ENCODE measurements around the gene KCNJ14. TPM values are rescaled to one million over a fixed set of nuclear protein-coding genes. Genes with fewer than 3 reads are reported as not detected.
A peak's percentile ranks its signal among the peaks of the same experiment; 100 is the strongest.
"Not testable (repeated sequence)": the region's sequence is repeated elsewhere in the genome, so short reads cannot be mapped to it uniquely, and the experiment has no call there.

Gene KCNJ14
- total RNA-seq, 1 donor from 2014 or later: 2.0 TPM

DNA sequence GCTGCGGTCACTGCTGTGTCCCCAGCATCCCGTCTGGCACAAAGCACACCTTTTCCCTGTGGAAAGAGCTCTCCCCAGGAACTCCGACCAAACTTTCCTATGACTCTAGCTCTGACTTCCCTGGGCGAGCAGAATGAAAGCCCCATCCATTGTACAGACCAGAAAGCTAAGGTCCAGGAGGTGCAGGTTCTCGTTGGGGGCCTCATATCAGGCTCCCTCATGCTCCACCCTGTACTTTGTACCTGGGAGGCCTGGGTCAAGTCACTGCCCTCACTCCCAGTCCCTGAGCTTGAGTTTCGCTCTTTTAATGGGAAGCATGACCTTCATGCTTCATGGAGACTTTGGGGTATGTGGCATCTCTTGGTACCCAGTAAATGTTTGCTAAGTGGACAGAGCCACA lies 32.2 kb downstream of the KCNJ14 start:
- Mint-ChIP-seq H3K4me3 (ENCODE audit: low read depth) (no peak overlapping the region), H3K9me3 (ENCODE audit: low read depth) (no peaks in the 10 kb centered on the region), H3K27me3 (peaks cover 36% of the 10 kb centered on the region), H3K27ac (no peak overlapping the region), H3K36me3 (ENCODE audit: insufficient read depth) (peaks cover 5% of the 10 kb centered on the region), H3K4me1 (ENCODE audit: low read depth) (peaks cover 10% of the 10 kb centered on the region)
- no peak for DNase-seq (ENCODE audit: low spot score, unreplicated experiment)
- TF ChIP-seq, protein P1, sequence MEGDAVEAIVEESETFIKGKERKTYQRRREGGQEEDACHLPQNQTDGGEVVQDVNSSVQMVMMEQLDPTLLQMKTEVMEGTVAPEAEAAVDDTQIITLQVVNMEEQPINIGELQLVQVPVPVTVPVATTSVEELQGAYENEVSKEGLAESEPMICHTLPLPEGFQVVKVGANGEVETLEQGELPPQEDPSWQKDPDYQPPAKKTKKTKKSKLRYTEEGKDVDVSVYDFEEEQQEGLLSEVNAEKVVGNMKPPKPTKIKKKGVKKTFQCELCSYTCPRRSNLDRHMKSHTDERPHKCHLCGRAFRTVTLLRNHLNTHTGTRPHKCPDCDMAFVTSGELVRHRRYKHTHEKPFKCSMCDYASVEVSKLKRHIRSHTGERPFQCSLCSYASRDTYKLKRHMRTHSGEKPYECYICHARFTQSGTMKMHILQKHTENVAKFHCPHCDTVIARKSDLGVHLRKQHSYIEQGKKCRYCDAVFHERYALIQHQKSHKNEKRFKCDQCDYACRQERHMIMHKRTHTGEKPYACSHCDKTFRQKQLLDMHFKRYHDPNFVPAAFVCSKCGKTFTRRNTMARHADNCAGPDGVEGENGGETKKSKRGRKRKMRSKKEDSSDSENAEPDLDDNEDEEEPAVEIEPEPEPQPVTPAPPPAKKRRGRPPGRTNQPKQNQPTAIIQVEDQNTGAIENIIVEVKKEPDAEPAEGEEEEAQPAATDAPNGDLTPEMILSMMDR (IDR thresholded peaks at IDR 0.05; ENCODE audit: unreplicated experiment): no peak

DNA sequence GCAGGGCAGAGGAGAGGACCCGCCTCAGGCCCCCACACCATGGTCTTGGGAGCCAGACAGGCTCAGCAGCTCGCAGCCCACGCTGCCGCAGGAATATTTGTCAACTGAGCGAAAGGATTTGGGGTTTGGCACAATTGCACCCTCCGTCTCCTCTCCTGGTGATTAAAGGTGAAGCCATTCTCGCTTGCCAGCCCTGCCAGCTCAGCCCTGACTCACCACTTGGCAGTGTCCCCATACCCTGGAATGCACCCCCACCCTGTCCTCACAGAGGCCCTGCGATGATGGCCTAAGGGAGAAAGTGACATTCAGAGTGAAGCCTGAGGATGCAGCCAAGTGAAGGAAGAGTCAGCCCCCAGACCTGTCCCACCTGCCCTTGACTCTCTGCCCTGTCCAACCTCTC lies 32.6 kb downstream of the KCNJ14 start:
- TF ChIP-seq, protein P1 (IDR thresholded peaks at IDR 0.05; ENCODE audit: unreplicated experiment): no peak
- Mint-ChIP-seq H3K4me1 (ENCODE audit: low read depth) (peaks cover 11% of the 10 kb centered on the region), H3K27ac (peak overlapping the region; percentile 83), H3K27me3 (peaks cover 40% of the 10 kb centered on the region), H3K4me3 (ENCODE audit: low read depth) (no peak overlapping the region), H3K36me3 (ENCODE audit: insufficient read depth) (peaks cover 5% of the 10 kb centered on the region), H3K9me3 (ENCODE audit: low read depth) (no peaks in the 10 kb centered on the region)
- no peak for DNase-seq (ENCODE audit: low spot score, unreplicated experiment)

DNA sequence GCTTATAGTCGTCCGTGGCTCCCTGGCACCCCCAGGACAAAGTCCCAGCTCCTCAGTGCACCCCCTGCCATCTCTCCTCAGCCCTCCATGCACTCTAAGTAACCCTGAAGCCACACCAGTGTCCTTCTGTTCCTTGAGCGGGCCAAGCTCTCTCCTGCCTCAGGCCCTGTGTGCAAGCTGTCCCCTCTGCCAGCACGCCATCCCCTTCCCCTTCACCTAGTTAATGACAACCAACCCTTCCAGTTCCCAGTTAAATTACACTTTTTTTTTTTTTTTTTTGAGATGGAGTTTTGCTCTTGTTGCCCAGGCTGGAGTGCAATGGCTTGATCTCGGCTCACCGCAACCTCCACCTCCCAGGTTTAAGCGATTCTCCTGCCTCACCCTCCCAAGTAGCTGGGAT lies 33.1 kb downstream of the KCNJ14 start:
- not testable (repeated sequence) for DNase-seq (ENCODE audit: low spot score, unreplicated experiment)

DNA sequence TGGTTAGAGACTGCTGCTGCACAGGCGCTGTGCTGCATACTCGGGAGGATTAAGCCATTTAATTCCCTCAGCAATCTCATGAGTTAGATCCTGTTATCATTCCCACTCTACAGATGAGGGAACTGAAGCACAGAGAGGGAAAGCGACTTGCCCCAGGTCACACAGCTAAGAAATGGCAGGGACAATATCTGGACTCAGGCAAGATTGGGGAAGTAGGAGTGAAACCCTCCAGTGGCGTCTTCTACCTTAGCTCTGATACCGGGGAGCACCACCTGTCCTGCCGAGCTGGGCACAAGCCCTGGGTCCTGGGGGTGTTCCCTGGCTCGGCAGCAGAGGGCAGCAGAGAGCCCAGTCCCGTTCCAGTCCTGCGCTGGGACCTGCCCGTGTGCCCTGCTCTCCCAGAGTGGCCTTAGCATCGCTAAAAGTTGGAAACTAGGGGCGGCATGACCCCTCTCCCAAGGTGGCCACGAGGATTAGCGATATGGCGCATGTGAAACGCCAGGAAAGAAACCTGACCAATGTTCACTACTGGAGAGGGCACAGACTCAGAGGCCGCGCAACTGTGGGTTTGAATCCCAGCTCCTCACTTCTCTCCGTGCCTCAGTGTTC lies 34.3 kb downstream of the KCNJ14 start:
- TF ChIP-seq, protein P1 (IDR thresholded peaks at IDR 0.05; ENCODE audit: unreplicated experiment): peak; percentile 95
- DNase-seq (ENCODE audit: low spot score, unreplicated experiment): peak; percentile 81
- no peak overlapping the region for H3K27ac Mint-ChIP-seq
- H3K27me3 Mint-ChIP-seq: peaks cover 47% of the 10 kb centered on the region
- H3K4me1 Mint-ChIP-seq (ENCODE audit: low read depth): peaks cover 7% of the 10 kb centered on the region
- no peaks in the 10 kb centered on the region for H3K9me3 Mint-ChIP-seq (ENCODE audit: low read depth)
- peaks cover 2% of the 10 kb centered on the region for H3K36me3 Mint-ChIP-seq (ENCODE audit: insufficient read depth)
- no peak overlapping the region for H3K4me3 Mint-ChIP-seq (ENCODE audit: low read depth)

More for the DNA sequence above, 33.1 kb downstream of the KCNJ14 start:
- H3K9me3 Mint-ChIP-seq (ENCODE audit: low read depth); H3K36me3 Mint-ChIP-seq (ENCODE audit: insufficient read depth); H3K4me3 Mint-ChIP-seq (ENCODE audit: low read depth): not testable (repeated sequence)
- Mint-ChIP-seq H3K27ac (peak overlapping the region; percentile 83), H3K27me3 (peaks cover 41% of the 10 kb centered on the region), H3K4me1 (ENCODE audit: low read depth) (peaks cover 10% of the 10 kb centered on the region)

DNA sequence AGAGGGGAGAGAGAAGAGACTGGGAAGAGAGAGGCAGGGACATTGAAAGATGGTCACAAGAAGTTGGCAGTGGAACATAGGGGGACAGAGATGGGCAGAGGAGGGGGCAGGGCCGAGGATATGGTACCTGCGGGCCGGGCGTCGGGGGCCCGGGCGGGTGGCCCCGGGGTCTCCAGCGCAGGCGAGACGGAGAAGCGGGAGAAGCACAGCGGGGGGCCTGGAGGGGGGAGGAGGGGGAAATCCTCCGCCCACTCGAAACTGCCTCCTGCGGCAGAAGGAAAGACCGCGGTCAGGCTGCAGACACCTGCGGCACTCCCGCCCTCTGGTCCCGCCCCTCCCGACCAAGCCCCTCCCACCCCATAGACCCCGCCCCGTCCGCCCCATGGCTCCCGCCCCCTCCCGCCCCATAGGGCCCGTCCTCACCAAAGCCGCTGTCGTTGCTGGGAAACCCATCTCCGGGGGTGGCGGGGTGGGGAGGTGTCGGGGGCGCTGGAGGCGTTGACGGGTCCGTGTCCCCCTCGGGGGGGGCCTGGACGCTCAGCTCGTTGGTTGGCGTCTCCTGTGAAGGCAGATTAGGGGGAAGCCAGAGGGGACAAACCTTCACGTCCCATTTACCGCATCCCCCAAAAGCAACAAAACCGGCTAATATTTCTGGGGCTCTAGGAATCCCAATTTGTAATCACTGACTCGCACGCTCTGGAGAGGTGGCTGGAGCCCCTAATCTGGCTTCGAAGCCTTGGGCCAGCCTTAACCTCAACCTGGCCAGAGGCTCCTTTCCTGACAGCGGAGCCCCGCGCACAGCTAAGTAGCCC lies 35.8 kb downstream of the KCNJ14 start:
- H3K4me1 Mint-ChIP-seq (ENCODE audit: low read depth): peaks cover 7% of the 10 kb centered on the region
- H3K9me3 Mint-ChIP-seq (ENCODE audit: low read depth): no peaks in the 10 kb centered on the region
- no peak for DNase-seq (ENCODE audit: low spot score, unreplicated experiment)
- peak overlapping the region; percentile 59 for H3K27ac Mint-ChIP-seq
- TF ChIP-seq, protein P1 (IDR thresholded peaks at IDR 0.05; ENCODE audit: unreplicated experiment): no peak
- peak overlapping the region; percentile 35 for H3K4me3 Mint-ChIP-seq (ENCODE audit: low read depth)
- peaks cover 2% of the 10 kb centered on the region for H3K36me3 Mint-ChIP-seq (ENCODE audit: insufficient read depth)
- H3K27me3 Mint-ChIP-seq: peaks cover 58% of the 10 kb centered on the region

Data from progenitor cell of endocrine pancreas (in vitro differentiated cells).